CD14-positive monocyte (primary cell): ENCODE measurements around the gene HES4. TPM values are rescaled to one million over a fixed set of nuclear protein-coding genes. Genes with fewer than 3 reads are reported as not detected.

Experiments used
- DNase-seq, 3 donors: peaks; one replicate each; pipeline ENCODE4 v3.0.0-alpha.2; 2011 to 2022
- H2AFZ ChIP-seq: 2 replicates; pipeline ENCODE4 v1.6.0; 2012; ENCODE audit warnings: mild to moderate bottlenecking, low read depth, low read length, inconsistent platforms; ENCODE audit not compliant: insufficient read depth, poor library complexity, severe bottlenecking
- H3K27ac ChIP-seq, 2 donors: 1 replicate in 1 of 2; 2 replicates in 1 of 2; pipeline ENCODE4 v1.5.1; 2012 to 2013; ENCODE audit warnings: low read length in 2 of 2, control low read depth in 1 of 2, inconsistent platforms in 1 of 2, low read depth in 1 of 2, mild to moderate bottlenecking in 1 of 2
- H3K27me3 ChIP-seq, 2 donors: one replicate each; pipeline versions ENCODE4 v1.6.0 to v1.6.1; 2011 to 2013; ENCODE audit warnings: low read length in 2 of 2; ENCODE audit not compliant: control insufficient read depth in 2 of 2, insufficient read depth in 2 of 2
- H3K36me3 ChIP-seq, 2 donors: replicated peaks in 1 of 2; 1 replicate in 1 of 2; 2 replicates in 1 of 2; pipeline versions ENCODE4 v1.5.1 to v1.6.1; 2012 to 2013; ENCODE audit warnings: low read length in 2 of 2, control low read depth in 1 of 2, inconsistent platforms in 1 of 2, mild to moderate bottlenecking in 1 of 2; ENCODE audit not compliant: insufficient read depth in 2 of 2, control insufficient read depth in 1 of 2
- H3K4me1 ChIP-seq, 2 donors: 1 replicate in 1 of 2; 2 replicates in 1 of 2; pipeline versions ENCODE4 v1.5.1 to v1.6.1; 2012 to 2013; ENCODE audit warnings: low read length in 2 of 2, control low read depth in 1 of 2, inconsistent platforms in 1 of 2, mild to moderate bottlenecking in 1 of 2, moderate library complexity in 1 of 2; ENCODE audit not compliant: insufficient read depth in 2 of 2, control insufficient read depth in 1 of 2
- H3K4me2 ChIP-seq: replicated peaks from 2 replicates; pipeline ENCODE3; 2012; ENCODE audit warnings: low read length, moderate library complexity, mild to moderate bottlenecking; ENCODE audit not compliant: poor library complexity, severe bottlenecking; ENCODE audit errors: extremely low read depth
- H3K4me3 ChIP-seq, 3 experiments: fragments of 200-600 bp in 1 of 3; sonication (generic) in 1 of 3; replicated peaks in 1 of 3; 1 replicate in 2 of 3; 2 replicates in 1 of 3; pipeline ENCODE4 v1.5.1; 2011 to 2013; ENCODE audit warnings: low read length in 3 of 3, mild to moderate bottlenecking in 3 of 3, control low read depth in 2 of 3, low read depth in 2 of 3, inconsistent platforms in 1 of 3, moderate library complexity in 1 of 3
- H3K79me2 ChIP-seq: 2 replicates; pipeline ENCODE4 v1.6.0; 2012; ENCODE audit warnings: mild to moderate bottlenecking, control low read depth, inconsistent platforms, low read length, moderate library complexity; ENCODE audit not compliant: insufficient read depth
- H3K9ac ChIP-seq: 2 replicates; pipeline ENCODE4 v1.6.0; 2017; ENCODE audit warnings: low read length, mild to moderate bottlenecking; ENCODE audit not compliant: insufficient read depth, poor library complexity, severe bottlenecking
- H3K9me3 ChIP-seq, 2 donors: replicated peaks in 1 of 2; 1 replicate in 1 of 2; 2 replicates in 1 of 2; pipeline versions ENCODE4 v1.5.1 to v1.6.1; 2012 to 2013; ENCODE audit warnings: low read length in 2 of 2, control low read depth in 1 of 2; ENCODE audit not compliant: control insufficient read depth in 1 of 2, insufficient read depth in 1 of 2
- H4K20me1 ChIP-seq: 2 replicates; pipeline ENCODE4 v1.6.0; 2012; ENCODE audit warnings: mild to moderate bottlenecking, low read length, control low read depth, moderate library complexity; ENCODE audit not compliant: insufficient read depth
- H3K27ac Mint-ChIP-seq, 7 donors: one replicate each; pipeline ENCODE4 v1.8.0; 2020; ENCODE audit warnings: mild to moderate bottlenecking in 7 of 7, mixed read lengths in 7 of 7, moderate library complexity in 6 of 7, inconsistent platforms in 2 of 7
- H3K27me3 Mint-ChIP-seq, 3 donors: one replicate each; pipeline ENCODE4 v1.8.0; 2021 to 2022; ENCODE audit warnings: low read depth in 3 of 3, mild to moderate bottlenecking in 3 of 3, mixed read lengths in 3 of 3, moderate library complexity in 3 of 3, inconsistent platforms in 1 of 3
- H3K36me3 Mint-ChIP-seq, 2 donors: one replicate each; pipeline ENCODE4 v1.8.0; 2020; ENCODE audit warnings: mixed read lengths in 2 of 2, inconsistent platforms in 1 of 2, mild to moderate bottlenecking in 1 of 2
- H3K4me1 Mint-ChIP-seq: one replicate; pipeline ENCODE4 v1.8.0; 2020; ENCODE audit warnings: mild to moderate bottlenecking, mixed read lengths
- H3K4me3 Mint-ChIP-seq, 2 donors: one replicate each; pipeline ENCODE4 v1.8.0; 2020; ENCODE audit warnings: mild to moderate bottlenecking in 2 of 2, mixed read lengths in 2 of 2, moderate library complexity in 1 of 2
- H3K9me3 Mint-ChIP-seq, 7 donors: one replicate each; pipeline ENCODE4 v1.8.0; 2020 to 2022; ENCODE audit warnings: mixed read lengths in 7 of 7, mild to moderate bottlenecking in 6 of 7, moderate library complexity in 6 of 7, inconsistent platforms in 2 of 7
- CTCF ChIP-seq: fragments of 200-600 bp; IDR thresholded peaks from one replicate; pipeline ENCODE4 v1.8.0; 2022; ENCODE audit warnings: antibody characterized with exemption, mild to moderate bottlenecking
- WGBS: methylation state at CpG from one replicate; pipeline ENCODE4 v1.1.5; 2013; ENCODE audit warnings: missing lambda C conversion rate; ENCODE audit not compliant: insufficient coverage; 5-methylcytosine and 5-hydroxymethylcytosine counted together
- intact Hi-C, 2 donors: fragments of 100-400 bp; cut with micrococcal nuclease; formaldehyde crosslinking; loops; one replicate each; pipeline versions ENCODE4 v1.15.0 to v1.15.1; 2023
- polyA plus RNA-seq, 3 donors: library from polyadenylated mRNA; depleted of rRNA in 1 of 3; unstranded in 2 of 3; stranded (reverse) in 1 of 3; fragments of 300-500 nt in 2 of 3; fragments of >200 nt in 1 of 3; fragmentation: Illumina TruSeq in 2 of 3; gene quantifications; 1 replicate in 2 of 3; 2 replicates in 1 of 3; pipeline ENCODE4 v1.2.3, GENCODE V29; 2012 to 2021

HES4 gene
- polyA plus RNA-seq, 3 donors, result 1.4 to 26.8 (median 2.0) TPM

- WGBS, result 71% methylated on average over 22 of the region's 28 CpGs
- intact Hi-C loops, result loop anchor here (5.0 to 10.0 kb wide), 2 partner anchors 80 to 83 kb away; no protein-coding TSS in a partner anchor
Observed at GRCh38 chr1:981955-982558, 17.8 kb downstream of the HES4 start, which contains the start of gene PERM1. TSS of gene PERM1 (minus strand) at chr1:982093. CDS start at chr1:981029, 1,064 bp downstream.

GRCh38 chr1:981491-981954, 18.4 kb downstream of the HES4 start:
- 89% methylated on average over 14 of the region's 21 CpGs for WGBS
- H3K36me3 ChIP-seq, result no peaks in the 10 kb centered on the region
- no peaks in the 10 kb centered on the region for H3K79me2 ChIP-seq
- no peak overlapping the region for H3K9ac ChIP-seq
- no peak overlapping the region for H3K4me2 ChIP-seq
- no peak for DNase-seq
- Mint-ChIP-seq H3K27ac (peak overlapping the region in 1 of 7 donors; percentile 62), H3K9me3 (peaks cover 2 to 5% (median 4%) of the 10 kb centered on the region in 7 donors), H3K27me3 (peaks cover 23 to 39% (median 30%) of the 10 kb centered on the region in 3 donors), H3K4me3 (no peak overlapping the region), H3K4me1 (no peaks in the 10 kb centered on the region), H3K36me3 (no peaks in the 10 kb centered on the region)
- TF ChIP-seq CTCF, result no peak
- H3K27me3 ChIP-seq, result peaks cover 0 to 7% of the 10 kb centered on the region in 2 donors
- intact Hi-C loops, result loop anchor here (5.0 to 10.0 kb wide), 2 partner anchors 81 to 83 kb away; no protein-coding TSS in a partner anchor
- no peak overlapping the region for H3K27ac ChIP-seq
- no peaks in the 10 kb centered on the region for H3K4me1 ChIP-seq
- no peak overlapping the region for H2AFZ ChIP-seq
- no peaks in the 10 kb centered on the region for H4K20me1 ChIP-seq
- H3K9me3 ChIP-seq, result peaks cover 0 to 5% of the 10 kb centered on the region in 2 donors
- no peak overlapping the region for H3K4me3 ChIP-seq

More at GRCh38 chr1:981955-982558, 17.8 kb downstream of the HES4 start, which contains the start of gene PERM1:
- Histone ChIP-seq H2AFZ (no peak within 1 kb of the TSS), H3K9me3 (peaks cover 0 to 5% of the 10 kb centered on the region in 2 donors), H4K20me1 (no peaks in the 10 kb centered on the region), H3K27ac (no peak within 1 kb of the TSS), H3K4me3 (no peak within 1 kb of the TSS), H3K9ac (no peak within 1 kb of the TSS), H3K79me2 (no peaks in the 10 kb centered on the region), H3K4me1 (no peaks in the 10 kb centered on the region), H3K4me2 (no peak within 1 kb of the TSS), H3K36me3 (no peaks in the 10 kb centered on the region), H3K27me3 (peaks cover 0 to 9% of the 10 kb centered on the region in 2 donors)
- peak within 1 kb of the TSS in 1 of 7 donors; percentile 62 for H3K27ac Mint-ChIP-seq
- H3K4me3 Mint-ChIP-seq, result no peak within 1 kb of the TSS
- no peaks in the 10 kb centered on the region for H3K4me1 Mint-ChIP-seq
- DNase-seq, result no peak
- H3K27me3 Mint-ChIP-seq, result peaks cover 23 to 42% (median 31%) of the 10 kb centered on the region in 3 donors
- H3K9me3 Mint-ChIP-seq, result peaks cover 2 to 5% (median 4%) of the 10 kb centered on the region in 7 donors
- H3K36me3 Mint-ChIP-seq, result no peaks in the 10 kb centered on the region
- no peak for TF ChIP-seq CTCF
